Natural killer cell (primary cell): ENCODE data around the gene PIPOX. TPM values are rescaled to one million over a fixed set of nuclear protein-coding genes. Genes with fewer than 3 reads are reported as not detected.
A peak's percentile ranks its signal among the peaks of the same experiment; 100 is the strongest.

ENCODE experiments used
- ATAC-seq, 3 donors: fragments of 150-1000 bp in 2 of 3; fragments of 200-7000 bp in 1 of 3; cut with Tn5 transposase; 1 replicate in 1 of 3; 2 replicates in 2 of 3; pipeline ENCODE4 v1.10.0; 2021; ENCODE audit warnings: mild to moderate bottlenecking in 2 of 3, moderate library complexity in 2 of 3
- DNase-seq, 2 donors: peaks; one replicate each; pipeline versions ENCODE4 v3.0.0 to v3.0.0-alpha.2; 2013 to 2021; ENCODE audit warnings: mixed read lengths in 1 of 2
- H3K27ac ChIP-seq: one replicate; pipeline ENCODE4 v1.5.1; 2013; ENCODE audit warnings: mild to moderate bottlenecking, low read length
- H3K27me3 ChIP-seq: one replicate; pipeline ENCODE4 v1.6.1; 2013; ENCODE audit warnings: low read length; ENCODE audit not compliant: control insufficient read depth, insufficient read depth
- H3K36me3 ChIP-seq: one replicate; pipeline ENCODE4 v1.6.1; 2013; ENCODE audit warnings: low read length; ENCODE audit not compliant: control insufficient read depth, insufficient read depth
- H3K4me1 ChIP-seq: one replicate; pipeline ENCODE4 v1.6.1; 2013; ENCODE audit warnings: low read length; ENCODE audit not compliant: control insufficient read depth, insufficient read depth
- H3K4me3 ChIP-seq: one replicate; pipeline ENCODE4 v1.5.1; 2013; ENCODE audit warnings: low read length
- H3K9me3 ChIP-seq: one replicate; pipeline ENCODE4 v1.6.1; 2013; ENCODE audit warnings: low read length; ENCODE audit not compliant: control insufficient read depth, insufficient read depth
- H3K27ac Mint-ChIP-seq, 2 donors: one replicate each; pipeline ENCODE4 v1.8.0; 2022; ENCODE audit warnings: mild to moderate bottlenecking in 2 of 2, mixed read lengths in 2 of 2, moderate library complexity in 1 of 2
- H3K27me3 Mint-ChIP-seq, 2 donors: one replicate each; pipeline ENCODE4 v1.8.0; 2022; ENCODE audit warnings: low read depth in 2 of 2, mixed read lengths in 2 of 2
- H3K36me3 Mint-ChIP-seq: one replicate; pipeline ENCODE4 v1.8.0; 2022; ENCODE audit warnings: mixed read lengths
- H3K4me1 Mint-ChIP-seq, 2 donors: one replicate each; pipeline ENCODE4 v1.8.0; 2022; ENCODE audit warnings: mixed read lengths in 2 of 2
- H3K4me3 Mint-ChIP-seq: one replicate; pipeline ENCODE4 v1.8.0; 2022; ENCODE audit warnings: mild to moderate bottlenecking, moderate library complexity, mixed read lengths
- H3K9me3 Mint-ChIP-seq, 2 donors: one replicate each; pipeline ENCODE4 v1.8.0; 2022; ENCODE audit warnings: mixed read lengths in 2 of 2
- CTCF ChIP-seq: fragments of 200-600 bp; IDR thresholded peaks from one replicate; pipeline ENCODE4 v1.8.0; 2022; ENCODE audit warnings: antibody characterized with exemption
- WGBS: methylation state at CpG from one replicate; pipeline ENCODE4 v1.1.7; 2013; ENCODE audit warnings: missing lambda C conversion rate; ENCODE audit not compliant: insufficient coverage; 5-methylcytosine and 5-hydroxymethylcytosine counted together
- intact Hi-C: fragments of 100-400 bp; cut with micrococcal nuclease; formaldehyde crosslinking; loops from one replicate; pipeline ENCODE4 v1.14.2; 2022
- total RNA-seq, 4 donors: library from RNA; stranded (reverse); fragments of 120-200 nt in 1 of 4; gene quantifications; one replicate each; pipeline versions ENCODE4 v1.2.3 to v1.2.4, GENCODE V29; 2013 to 2022

The PIPOX gene
- total RNA-seq, 3 donors from 2014 or later (not counting 1 experiment from before 2014, with no cell fraction given), result 3.0 to 5.8 (median 3.4) TPM

- ATAC-seq, result no peak
- peaks cover 10% of the 10 kb centered on the region in 2 donors for H3K4me1 Mint-ChIP-seq
- TF ChIP-seq CTCF, result no peak
Observed at GRCh38 chr17:29079887-29080286, 36.9 kb downstream of the PIPOX start.

GRCh38 chr17:29080323-29080722 is 37.4 kb downstream of the PIPOX start:
- Mint-ChIP-seq H3K4me1 (peaks cover 6 to 7% of the 10 kb centered on the region in 2 donors), H3K9me3 (no peaks in the 10 kb centered on the region), H3K27ac (no peak overlapping the region), H3K27me3 (no peaks in the 10 kb centered on the region), H3K36me3 (peaks cover 7% of the 10 kb centered on the region), H3K4me3 (no peak overlapping the region)
- peaks cover 21% of the 10 kb centered on the region for H3K36me3 ChIP-seq
- no peaks in the 10 kb centered on the region for H3K9me3 ChIP-seq
- 97% methylated on average over 33 of the region's 33 CpGs for WGBS
- TF ChIP-seq CTCF, result no peak
- intact Hi-C loops, result no loop called here
- no peak for DNase-seq
- no peak for ATAC-seq
- H3K4me3 ChIP-seq, result no peak overlapping the region
- no peaks in the 10 kb centered on the region for H3K27me3 ChIP-seq
- H3K27ac ChIP-seq, result no peak overlapping the region
- H3K4me1 ChIP-seq, result no peaks in the 10 kb centered on the region

More at GRCh38 chr17:29079887-29080286, 36.9 kb downstream of the PIPOX start:
- Mint-ChIP-seq H3K27ac (no peak overlapping the region), H3K9me3 (no peaks in the 10 kb centered on the region), H3K4me3 (no peak overlapping the region), H3K27me3 (no peaks in the 10 kb centered on the region), H3K36me3 (peaks cover 7% of the 10 kb centered on the region)
- H3K9me3 ChIP-seq, result no peaks in the 10 kb centered on the region
- H3K4me3 ChIP-seq, result no peak overlapping the region
- peaks cover 4% of the 10 kb centered on the region for H3K4me1 ChIP-seq
- H3K27me3 ChIP-seq, result no peaks in the 10 kb centered on the region
- WGBS, result 98% methylated on average over 33 of the region's 33 CpGs
- H3K36me3 ChIP-seq, result peaks cover 17% of the 10 kb centered on the region
- intact Hi-C loops, result no loop called here
- no peak for DNase-seq
- no peak overlapping the region for H3K27ac ChIP-seq

- no peaks in the 10 kb centered on the region for H3K9me3 ChIP-seq
- no peak overlapping the region for H3K27ac ChIP-seq
- H3K27me3 ChIP-seq, result no peaks in the 10 kb centered on the region
- Mint-ChIP-seq H3K9me3 (no peaks in the 10 kb centered on the region), H3K4me3 (no peak overlapping the region), H3K4me1 (peaks cover under 1% of the 10 kb centered on the region in 2 donors), H3K27ac (peak overlapping the region in 1 of 2 donors; percentile 58), H3K27me3 (no peaks in the 10 kb centered on the region), H3K36me3 (peaks cover 7% of the 10 kb centered on the region)
- DNase-seq, result no peak
- no peak overlapping the region for H3K4me3 ChIP-seq
- no peak for ATAC-seq
- no peak for TF ChIP-seq CTCF
- no peaks in the 10 kb centered on the region for H3K4me1 ChIP-seq
- intact Hi-C loops, result no loop called here
- 94% methylated on average over 12 of the region's 14 CpGs for WGBS
- H3K36me3 ChIP-seq, result peaks cover 27% of the 10 kb centered on the region
Observed at GRCh38 chr17:29080965-29081364, 38.0 kb downstream of the PIPOX start.

- no peaks in the 10 kb centered on the region for H3K9me3 ChIP-seq
- Mint-ChIP-seq H3K4me1 (no peaks in the 10 kb centered on the region), H3K4me3 (no peak overlapping the region), H3K27me3 (no peaks in the 10 kb centered on the region), H3K9me3 (no peaks in the 10 kb centered on the region), H3K27ac (no peak overlapping the region), H3K36me3 (peaks cover 20% of the 10 kb centered on the region)
- WGBS, result 93% methylated on average over 20 of the region's 21 CpGs
- DNase-seq (no peak), ATAC-seq (no peak)
- peaks cover 48% of the 10 kb centered on the region for H3K36me3 ChIP-seq
- no peaks in the 10 kb centered on the region for H3K4me1 ChIP-seq
- H3K27ac ChIP-seq, result no peak overlapping the region
- no peak overlapping the region for H3K4me3 ChIP-seq
- no peak for TF ChIP-seq CTCF
- intact Hi-C loops, result no loop called here
- H3K27me3 ChIP-seq, result no peaks in the 10 kb centered on the region
Observed at GRCh38 chr17:29084541-29085146, 41.7 kb downstream of the PIPOX start.
